Measurements from ENCODE around the gene DAP. TPM values are rescaled to one million over a fixed set of nuclear protein-coding genes. Genes with fewer than 3 reads are reported as not detected.
A peak's percentile ranks its signal among the peaks of the same experiment; 100 is the strongest.
"Not testable (repeated sequence)": the region's sequence is repeated elsewhere in the genome, so short reads cannot be mapped to it uniquely, and the experiment has no call there.

Gene DAP
- total and polyA plus RNA-seq, 2 donors (not counting 1 experiment from before 2014, with no cell fraction given): 56.6 to 158 TPM

DNA sequence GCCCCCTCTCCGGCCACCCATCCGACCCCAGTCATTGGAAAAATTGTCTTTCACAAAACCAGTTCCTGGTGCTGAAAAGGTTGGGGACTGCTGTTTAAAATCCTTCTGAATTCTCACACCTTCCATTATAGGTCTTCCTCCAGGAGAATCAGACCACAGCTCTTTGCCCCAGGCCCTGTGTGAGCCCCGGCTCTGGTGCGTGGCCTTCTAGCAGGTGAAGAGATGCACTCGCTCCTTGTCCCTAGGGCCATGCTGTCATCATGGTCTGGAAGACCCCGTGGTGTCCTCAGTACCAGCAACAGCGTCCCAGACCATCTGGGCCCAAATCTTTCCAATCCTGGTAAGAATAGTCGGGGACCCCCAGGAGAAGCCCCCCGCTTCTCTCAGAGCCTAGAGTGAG, 95.2 kb downstream of the DAP start:
- Histone ChIP-seq H3K27me3 (ENCODE audit: control insufficient read depth, insufficient read depth, low read length) (no peaks in the 10 kb centered on the region), H3K4me3 (replicated peaks in 1 of 4; ENCODE audit: control extremely low read depth in 1 of 4, insufficient read depth in 1 of 4, low read depth in 3 of 4, low read length in 4 of 4) (no peak overlapping the region), H2AFZ (ENCODE audit: low read length) (no peak overlapping the region), H3K4me2 (ENCODE audit: extremely low read depth, insufficient read depth, low read length) (no peak overlapping the region), H3K9me3 (ENCODE audit: control insufficient read depth, insufficient read depth, low read depth, low read length) (no peaks in the 10 kb centered on the region), H3K4me1 (ENCODE audit: control insufficient read depth, extremely low read depth, insufficient read depth, low read length) (no peaks in the 10 kb centered on the region), H3K79me2 (ENCODE audit: control insufficient read depth, insufficient read depth, low read length) (no peaks in the 10 kb centered on the region), H3K27ac (ENCODE audit: insufficient read depth, low read length) (no peak overlapping the region), H3K36me3 (ENCODE audit: control insufficient read depth, insufficient read depth, low read length) (no peaks in the 10 kb centered on the region), H3K9ac (ENCODE audit: insufficient read depth, low read length) (no peak overlapping the region), H4K20me1 (ENCODE audit: control insufficient read depth, extremely low read depth, insufficient read depth, low read length) (no peaks in the 10 kb centered on the region)
- TF ChIP-seq EZH2 (IDR thresholded peaks at IDR 0.05; ENCODE audit: low read length, missing control alignments): no peak
- no peak for TF ChIP-seq CTCF (conservative IDR thresholded peaks at IDR 0.05 in 1 of 2, IDR thresholded peaks at IDR 0.05 in 1 of 2; ENCODE audit: low read depth in 1 of 2, low read length in 2 of 2)
- DNase-seq (ENCODE audit: low read depth in 2 of 2): no peak

- H3K9ac ChIP-seq (ENCODE audit: insufficient read depth, low read length); H3K9me3 ChIP-seq (ENCODE audit: control insufficient read depth, insufficient read depth, low read depth, low read length); H3K4me3 ChIP-seq (replicated peaks in 1 of 4; ENCODE audit: control extremely low read depth in 1 of 4, insufficient read depth in 1 of 4, low read depth in 3 of 4, low read length in 4 of 4); H3K4me1 ChIP-seq (ENCODE audit: control insufficient read depth, extremely low read depth, insufficient read depth, low read length); H3K27me3 ChIP-seq (ENCODE audit: control insufficient read depth, insufficient read depth, low read length); H4K20me1 ChIP-seq (ENCODE audit: control insufficient read depth, extremely low read depth, insufficient read depth, low read length); H3K27ac ChIP-seq (ENCODE audit: insufficient read depth, low read length); H3K79me2 ChIP-seq (ENCODE audit: control insufficient read depth, insufficient read depth, low read length); H2AFZ ChIP-seq (ENCODE audit: low read length); H3K4me2 ChIP-seq (ENCODE audit: extremely low read depth, insufficient read depth, low read length); H3K36me3 ChIP-seq (ENCODE audit: control insufficient read depth, insufficient read depth, low read length): not testable (repeated sequence)
- peak; percentile 15 to 66 for DNase-seq (ENCODE audit: low read depth in 2 of 2)
Measured at GRCh38 chr5:10664180-10664769, 96.8 kb downstream of the DAP start.

DNA sequence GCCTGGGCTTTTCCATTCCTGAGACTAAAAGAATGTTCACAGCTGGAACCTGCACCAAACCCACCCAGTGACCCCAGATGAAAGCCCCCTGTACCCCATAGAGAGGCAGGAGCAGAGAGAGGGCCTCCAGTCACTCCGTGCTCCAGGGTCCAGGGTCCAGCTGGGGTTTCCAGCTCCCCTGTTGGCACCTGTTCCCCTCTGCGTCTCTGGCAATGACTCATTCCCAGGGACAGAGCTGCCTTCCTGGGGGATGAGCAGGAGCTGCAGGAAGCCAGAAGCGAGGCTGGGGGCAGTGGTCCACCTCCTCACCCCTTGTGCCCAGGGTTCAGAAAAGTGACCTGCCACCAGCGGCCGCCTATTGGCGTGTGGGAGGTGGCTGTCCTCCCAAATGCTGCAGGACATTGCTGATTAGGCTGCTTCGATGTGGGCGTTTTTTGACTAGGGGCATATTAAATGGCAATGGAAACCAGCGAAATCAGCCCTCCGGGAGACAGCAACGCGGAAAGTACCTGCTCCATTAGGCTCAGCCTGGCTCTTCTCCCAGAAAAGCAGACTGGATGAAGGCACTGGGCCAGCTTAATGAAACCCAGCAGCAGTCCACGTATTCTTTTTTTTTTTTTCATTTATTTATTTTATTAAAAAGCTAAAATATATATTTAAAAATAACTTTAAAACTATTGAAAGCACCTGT, 97.4 kb downstream of the DAP start:
- Histone ChIP-seq H3K9me3 (ENCODE audit: control insufficient read depth, insufficient read depth, low read depth, low read length) (no peaks in the 10 kb centered on the region), H3K4me3 (replicated peaks in 1 of 4; ENCODE audit: control extremely low read depth in 1 of 4, insufficient read depth in 1 of 4, low read depth in 3 of 4, low read length in 4 of 4) (no peak overlapping the region), H3K27me3 (ENCODE audit: control insufficient read depth, insufficient read depth, low read length) (no peaks in the 10 kb centered on the region), H3K4me2 (ENCODE audit: extremely low read depth, insufficient read depth, low read length) (peak overlapping the region; percentile 13), H4K20me1 (ENCODE audit: control insufficient read depth, extremely low read depth, insufficient read depth, low read length) (no peaks in the 10 kb centered on the region), H3K9ac (ENCODE audit: insufficient read depth, low read length) (no peak overlapping the region), H3K36me3 (ENCODE audit: control insufficient read depth, insufficient read depth, low read length) (no peaks in the 10 kb centered on the region), H3K79me2 (ENCODE audit: control insufficient read depth, insufficient read depth, low read length) (no peaks in the 10 kb centered on the region), H2AFZ (ENCODE audit: low read length) (no peak overlapping the region), H3K27ac (ENCODE audit: insufficient read depth, low read length) (no peak overlapping the region), H3K4me1 (ENCODE audit: control insufficient read depth, extremely low read depth, insufficient read depth, low read length) (no peaks in the 10 kb centered on the region)
- no peak for TF ChIP-seq EZH2 (IDR thresholded peaks at IDR 0.05; ENCODE audit: low read length, missing control alignments)
- peak; percentile 41 to 63 for DNase-seq (ENCODE audit: low read depth in 2 of 2)

Data from fibroblast of lung (primary cell).